ACHN (cell line): ENCODE measurements around the gene DAND5.

Experiments
- DNase-seq: peaks from one replicate; pipeline ENCODE4 v3.0.0-alpha.2; 2015
- in situ Hi-C: cut with HindIII; loops from 2 replicates; pipeline ENCODE4 v1.10.0; 2017; ENCODE audit warnings: low sequenced_read_pairs, low pct_ligation_motif_present, low pct_unique_long_range_greater_than_20kb

DAND5 gene

DNA sequence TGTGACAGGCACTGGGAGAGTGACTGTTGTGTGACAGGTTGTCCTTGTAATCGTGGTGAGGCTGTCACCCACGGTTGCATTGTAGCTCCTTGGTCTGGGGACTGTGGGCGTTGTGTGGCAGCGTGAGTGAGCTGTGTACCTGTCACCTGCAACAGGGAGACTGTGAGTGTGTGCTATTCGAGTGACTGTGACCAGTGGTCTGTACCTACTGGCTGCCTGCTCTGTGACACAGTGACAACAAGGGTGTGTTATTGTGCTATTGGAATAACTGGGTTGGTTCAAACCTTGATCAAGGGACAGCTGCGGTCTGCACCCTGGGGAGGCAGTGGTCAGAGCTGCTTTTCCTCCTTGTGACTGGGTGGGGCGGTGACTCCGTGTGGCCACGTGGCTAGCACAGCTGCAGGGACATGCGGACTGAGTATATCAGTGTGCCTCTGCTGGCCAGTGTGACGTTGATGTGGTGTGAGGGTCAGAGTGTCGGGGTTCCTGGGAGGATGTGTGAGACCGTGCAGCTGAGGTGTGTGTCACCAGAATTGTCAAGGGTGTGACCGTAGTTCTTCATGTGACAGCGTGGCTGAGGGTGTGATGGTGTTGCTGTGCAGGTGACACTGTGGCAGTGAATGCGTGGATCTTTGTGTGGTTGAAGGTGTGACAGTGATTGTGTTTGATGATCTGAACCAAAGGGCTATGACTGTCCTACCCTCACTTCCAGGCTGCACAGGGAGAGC, 15.8 kb downstream of the DAND5 start:
- in situ Hi-C loops, result no loop called here
- no peak for DNase-seq

DNA sequence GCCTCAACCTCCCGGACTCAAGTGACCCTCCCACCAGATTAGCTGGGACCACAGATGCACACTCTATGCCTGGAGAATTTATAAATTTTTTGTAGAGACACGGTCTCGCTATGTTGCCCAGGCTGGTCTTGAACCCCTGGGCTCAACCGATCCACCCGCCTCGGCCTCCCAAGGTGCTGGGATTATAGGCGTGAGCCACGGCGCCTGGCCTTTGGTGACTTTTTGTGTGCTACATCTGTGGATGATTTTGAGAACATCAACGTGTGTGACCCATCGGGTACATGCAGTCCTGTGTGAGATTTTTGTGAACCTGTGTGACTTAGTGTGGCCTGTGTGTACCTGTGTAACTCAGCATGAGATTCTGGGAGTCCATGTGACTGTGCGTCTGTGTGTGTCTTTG, 17.4 kb downstream of the DAND5 start:
- DNase-seq, result no peak
- in situ Hi-C loops, result no loop called here

DNA sequence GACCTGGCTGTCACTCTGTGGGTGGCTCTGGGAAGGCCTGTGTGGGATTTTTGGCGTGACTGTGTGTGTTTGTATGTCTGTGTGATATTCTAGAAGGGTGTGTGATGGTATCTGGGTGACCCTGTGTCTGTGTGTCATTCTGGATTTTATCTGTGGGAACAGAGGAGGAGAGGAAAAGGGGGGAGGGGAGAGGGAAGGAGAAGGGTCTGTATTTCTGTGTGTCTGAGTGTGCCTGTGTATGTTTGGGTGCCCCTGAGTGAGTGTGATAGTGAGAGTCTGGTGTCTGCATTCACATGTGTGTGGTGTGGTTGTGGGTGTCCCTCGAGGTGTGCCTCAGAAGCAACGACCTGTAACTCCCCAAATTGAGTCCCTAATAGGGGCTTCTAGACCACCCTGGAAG, 17.8 kb downstream of the DAND5 start:
- in situ Hi-C loops, result no loop called here
- no peak for DNase-seq

DNA sequence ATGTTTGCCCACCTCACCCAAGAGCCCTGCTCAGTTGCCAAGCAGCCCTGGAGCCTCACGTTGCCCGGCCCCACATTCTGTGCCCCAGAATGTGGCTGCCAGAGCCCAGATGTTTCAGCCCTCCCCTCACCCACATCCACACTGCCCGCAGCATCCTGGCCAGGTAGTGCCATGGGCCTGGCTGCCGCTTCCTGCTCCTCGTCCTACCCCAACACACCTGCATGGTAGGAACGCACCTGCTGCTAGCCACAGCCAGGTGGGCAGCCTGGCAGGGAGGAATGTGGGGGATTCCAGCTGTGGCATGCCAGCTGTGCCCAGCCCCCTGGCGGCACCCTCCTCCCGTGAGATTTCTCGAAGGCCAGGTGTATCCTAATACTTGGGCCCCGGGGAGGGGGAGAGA, 18.4 kb downstream of the DAND5 start:
- in situ Hi-C loops, result no loop called here

DNA sequence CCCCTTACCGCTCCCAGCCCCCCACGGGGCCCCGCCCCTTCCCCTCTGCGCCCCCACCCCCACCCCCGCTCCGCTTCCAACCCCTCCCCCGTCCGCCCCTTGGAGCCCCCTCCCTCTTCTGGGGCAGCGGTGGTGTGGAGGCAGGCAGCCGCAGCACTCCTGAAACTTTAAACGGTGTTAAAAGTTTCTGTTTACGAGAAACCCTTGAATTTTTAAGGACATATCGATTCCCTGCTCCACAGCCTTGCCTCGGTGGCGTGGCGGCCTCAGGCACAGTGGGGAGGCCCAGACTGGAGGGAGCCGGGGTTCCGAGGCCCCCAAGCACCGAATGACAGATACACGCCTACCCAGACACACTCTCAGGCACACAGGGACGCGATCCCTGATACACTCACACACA, 21.1 kb downstream of the DAND5 start:
- in situ Hi-C loops, result no loop called here
- DNase-seq, result no peak

More for the DNA sequence above, 18.4 kb downstream of the DAND5 start:
- DNase-seq, result no peak

DNA sequence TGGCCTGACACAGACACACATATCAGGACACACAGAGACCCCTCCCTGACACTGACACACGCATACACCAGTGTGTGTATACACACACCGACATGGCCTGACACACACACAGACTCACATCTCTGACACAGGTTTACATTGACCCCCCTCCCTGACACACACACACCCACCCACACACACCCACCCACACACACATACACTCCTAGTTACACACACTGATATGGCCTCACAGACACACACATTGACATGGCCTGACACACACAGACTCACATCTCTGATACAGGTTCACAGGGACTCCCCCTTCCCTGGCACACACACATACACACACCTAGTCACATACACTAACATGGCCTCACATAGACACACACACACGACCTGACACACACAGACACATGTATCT, 21.5 kb downstream of the DAND5 start:
- no peak for DNase-seq
- in situ Hi-C loops, result no loop called here

DNA sequence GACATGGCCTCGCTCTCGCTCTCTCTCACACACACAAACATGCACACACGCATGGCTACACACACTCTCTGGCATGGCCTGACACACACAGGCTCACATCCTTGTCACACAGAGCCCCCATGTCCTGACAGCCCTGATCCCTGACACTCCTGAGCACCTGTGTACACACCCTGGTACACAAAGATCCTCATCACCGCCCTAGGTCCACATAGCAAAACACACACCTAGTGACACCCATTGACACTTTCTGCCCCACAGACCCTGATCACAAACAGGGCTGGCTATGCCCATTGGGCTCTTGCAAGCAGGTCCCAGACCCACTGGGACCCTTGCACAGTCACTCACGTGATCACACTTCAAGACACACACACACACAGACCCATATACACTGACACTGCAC, 21.9 kb downstream of the DAND5 start:
- in situ Hi-C loops, result no loop called here
- DNase-seq, result no peak

DNA sequence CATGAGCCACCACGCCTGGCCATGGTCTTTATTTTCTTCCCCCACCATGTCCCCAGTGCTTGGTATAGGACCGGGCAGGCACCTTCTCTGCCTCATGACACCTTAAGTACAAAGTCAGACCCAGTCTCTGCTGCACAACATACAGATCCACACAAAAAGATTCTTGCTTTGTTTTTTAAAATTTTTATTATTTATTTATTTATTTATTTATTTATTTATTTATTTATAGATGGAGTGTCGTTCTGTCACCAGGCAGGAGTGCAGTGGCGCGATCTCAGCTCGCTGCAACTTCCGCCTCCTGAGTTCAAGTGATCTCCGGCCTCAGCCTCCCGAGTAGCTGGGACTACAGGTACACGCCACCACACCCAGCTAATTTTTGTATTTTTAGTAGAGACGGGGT, 23.4 kb downstream of the DAND5 start:
- no peak for DNase-seq
- in situ Hi-C loops, result no loop called here

DNA sequence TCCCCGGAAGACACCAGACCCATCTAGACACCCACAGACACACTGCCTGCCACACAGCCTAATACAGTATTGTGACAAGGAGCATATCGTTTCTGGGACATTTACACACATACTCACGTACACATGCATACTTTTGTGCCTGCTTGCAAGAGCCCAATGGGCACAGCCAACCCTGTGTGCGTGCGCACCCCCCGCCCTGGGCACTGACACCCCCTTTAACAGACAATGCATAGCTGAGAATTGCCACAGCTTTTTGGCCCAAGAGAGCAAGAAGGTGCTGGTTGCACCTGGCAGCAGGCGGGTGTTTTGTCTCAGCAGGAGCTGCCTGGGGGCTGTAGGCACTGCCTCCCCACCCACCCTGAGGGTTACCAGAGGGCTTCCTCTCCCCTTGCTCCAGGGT, 24.2 kb downstream of the DAND5 start:
- DNase-seq, result no peak
- in situ Hi-C loops, result no loop called here

DNA sequence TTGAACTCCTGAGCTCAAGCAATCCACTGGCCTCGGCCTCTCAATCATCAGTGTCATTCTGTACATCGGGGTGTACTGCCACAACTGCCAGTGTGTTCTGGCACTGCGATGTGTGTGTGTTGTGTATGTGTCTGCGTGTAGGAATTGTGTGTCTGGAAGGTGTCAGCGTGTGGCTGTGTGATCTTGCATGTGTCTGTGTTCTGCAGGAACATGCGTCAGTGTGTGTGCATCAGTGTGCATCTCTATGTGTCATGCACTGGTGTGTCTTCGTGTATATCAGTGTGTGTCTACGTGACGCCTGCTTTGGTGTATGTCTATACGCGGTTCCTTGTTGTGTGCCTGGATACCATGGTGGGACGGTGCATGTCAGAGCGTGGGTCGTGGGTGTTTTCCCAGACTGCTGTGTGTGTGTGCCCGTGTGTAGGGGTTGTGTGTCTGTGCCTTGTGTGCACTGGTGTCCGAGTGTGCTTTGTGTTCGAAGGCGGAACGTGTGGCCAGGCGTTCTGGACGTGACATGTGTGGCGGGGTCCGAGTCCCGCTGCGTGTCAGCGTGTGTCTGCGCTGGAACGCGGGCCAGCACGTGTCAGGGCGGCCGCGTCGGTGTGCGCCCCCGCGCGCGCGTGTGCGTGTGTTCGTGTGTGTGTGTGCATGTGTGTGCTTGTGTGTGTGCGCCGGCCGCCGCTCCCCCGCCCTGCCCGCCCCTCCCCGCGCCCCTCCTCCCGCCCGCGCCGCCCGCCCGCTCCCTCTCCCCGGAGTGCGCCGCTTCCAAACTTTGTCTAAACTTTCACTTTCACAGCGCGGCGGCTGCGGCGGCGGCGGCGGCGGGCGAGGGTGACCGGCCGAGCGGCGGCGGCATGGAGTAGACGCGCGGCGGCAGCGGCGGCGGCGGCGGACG, 25.6 kb downstream of the DAND5 start, which contains the start of gene NFIX:
Gene NFIX (plus strand): TSS at position 775 of the 895 bp plus-strand sequence. CDS start 363 bp downstream, outside the sequence.
- in situ Hi-C loops, result no loop called here

DNA sequence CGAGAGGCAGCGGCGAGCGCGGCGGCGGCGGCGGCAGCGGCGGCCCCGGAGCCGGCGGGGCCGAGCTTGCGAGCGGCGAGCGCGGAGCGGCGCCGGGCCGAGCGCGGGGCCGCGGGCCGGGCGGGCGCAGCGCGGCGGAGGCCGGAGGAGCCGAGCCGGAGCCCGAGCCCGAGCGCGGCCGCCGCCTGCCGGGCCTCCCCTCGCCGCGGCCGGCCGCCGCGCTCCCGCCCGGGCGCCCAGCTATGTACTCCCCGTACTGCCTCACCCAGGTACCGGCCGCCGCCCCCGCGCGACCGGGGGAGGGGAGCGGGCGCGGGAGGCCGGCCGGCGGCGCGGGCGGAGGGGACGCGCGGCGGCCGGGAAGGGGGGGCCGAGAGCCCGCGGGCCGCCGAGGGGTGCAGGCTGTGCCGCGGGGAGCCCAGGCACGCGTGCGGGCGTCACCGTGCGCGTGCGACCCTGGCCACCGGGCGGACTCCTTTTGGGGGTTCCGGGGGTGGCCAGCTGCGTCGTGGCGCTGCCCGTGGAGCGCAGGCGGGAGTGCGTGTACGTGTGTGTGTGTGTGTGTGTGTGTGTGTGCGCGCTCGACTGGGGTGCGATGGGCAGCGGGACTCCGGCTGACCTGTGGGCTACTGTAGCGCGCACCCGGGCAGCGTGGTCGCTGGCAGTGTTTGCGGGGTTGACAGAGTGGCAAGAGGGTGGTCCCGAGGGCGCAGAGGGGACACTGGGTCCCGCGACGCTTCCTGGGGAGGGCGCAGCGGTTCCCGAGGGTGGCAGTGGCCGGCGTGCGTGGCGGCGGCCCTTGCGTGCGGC, 26.4 kb downstream of the DAND5 start:
- in situ Hi-C loops, result no loop called here
- DNase-seq, result peak; percentile 24

More for the DNA sequence above, 25.6 kb downstream of the DAND5 start, which contains the start of gene NFIX:
- peak; percentile 60 for DNase-seq

DNA sequence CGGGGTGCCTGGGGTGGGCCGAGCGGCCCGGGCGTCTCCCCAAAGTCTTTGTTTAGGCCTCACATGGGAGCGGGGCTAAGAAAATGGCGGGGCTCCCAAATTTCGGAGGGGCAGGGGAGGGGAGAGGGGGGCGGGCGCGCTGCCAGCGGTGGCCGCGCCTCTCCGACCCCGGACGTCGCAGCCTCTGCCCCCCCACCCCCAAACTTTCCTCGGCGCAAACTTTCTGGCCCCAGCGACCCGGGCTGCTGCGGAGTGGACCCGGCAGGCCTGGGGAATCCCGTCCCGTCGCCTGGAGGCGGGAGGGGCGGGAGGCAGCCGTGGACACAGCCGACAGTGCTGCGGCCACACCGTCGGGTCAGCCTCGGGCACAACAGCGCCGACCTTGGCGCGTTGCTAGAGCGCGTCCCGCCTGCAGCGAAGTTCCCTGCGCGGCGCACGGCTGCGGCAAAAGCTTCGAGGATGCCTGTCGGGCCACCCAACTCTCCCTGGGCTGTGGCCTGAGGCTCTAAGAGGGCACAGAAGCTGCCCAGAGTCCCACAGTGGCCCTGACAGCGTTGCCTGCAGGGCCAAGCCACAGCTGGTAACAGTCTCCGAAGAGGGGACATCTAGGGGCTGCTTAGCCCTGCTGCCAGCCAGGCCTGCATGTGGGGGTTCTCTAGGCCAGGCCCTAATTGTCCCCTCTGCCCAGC, 27.2 kb downstream of the DAND5 start:
- DNase-seq, result peak; percentile 39
- in situ Hi-C loops, result no loop called here

DNA sequence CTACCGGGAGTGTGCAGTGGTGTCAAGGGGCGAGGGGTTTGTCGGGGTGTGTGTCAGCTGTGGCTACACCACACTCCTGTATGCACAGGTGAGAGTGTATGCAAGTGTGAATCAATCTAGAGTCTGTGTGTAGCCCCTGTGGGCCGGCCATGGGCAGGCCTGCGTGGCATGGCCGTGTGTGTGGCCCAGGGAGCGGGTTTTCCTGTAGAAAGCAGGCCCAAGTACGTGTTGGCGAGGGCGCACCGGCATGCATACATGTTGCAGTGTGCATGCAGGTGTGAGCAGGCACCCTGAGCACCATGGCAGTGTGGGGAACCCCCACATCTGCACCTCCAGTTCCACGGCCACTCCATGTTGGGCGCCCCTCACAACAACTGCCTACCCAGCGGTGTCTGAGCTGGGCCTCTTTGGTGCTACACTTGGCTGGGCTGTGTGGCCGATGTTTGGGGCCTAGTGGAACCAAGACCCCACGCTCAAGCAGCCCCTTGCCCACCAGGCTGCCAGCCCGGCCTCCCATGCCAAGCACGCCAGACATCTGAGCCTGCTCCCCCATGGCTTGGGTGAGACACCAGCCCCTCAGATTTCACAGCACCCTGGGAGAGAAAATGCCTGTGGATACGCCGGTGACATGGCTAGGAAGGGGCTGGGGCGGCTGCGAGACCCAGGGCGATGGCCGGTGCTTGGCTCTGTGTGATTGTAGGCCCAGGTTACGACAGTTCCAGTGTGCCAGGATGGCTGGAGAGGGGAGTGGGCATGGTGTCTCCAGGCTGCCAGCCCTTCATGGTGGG, 28.0 kb downstream of the DAND5 start:
- DNase-seq, result no peak
- in situ Hi-C loops, result no loop called here

DNA sequence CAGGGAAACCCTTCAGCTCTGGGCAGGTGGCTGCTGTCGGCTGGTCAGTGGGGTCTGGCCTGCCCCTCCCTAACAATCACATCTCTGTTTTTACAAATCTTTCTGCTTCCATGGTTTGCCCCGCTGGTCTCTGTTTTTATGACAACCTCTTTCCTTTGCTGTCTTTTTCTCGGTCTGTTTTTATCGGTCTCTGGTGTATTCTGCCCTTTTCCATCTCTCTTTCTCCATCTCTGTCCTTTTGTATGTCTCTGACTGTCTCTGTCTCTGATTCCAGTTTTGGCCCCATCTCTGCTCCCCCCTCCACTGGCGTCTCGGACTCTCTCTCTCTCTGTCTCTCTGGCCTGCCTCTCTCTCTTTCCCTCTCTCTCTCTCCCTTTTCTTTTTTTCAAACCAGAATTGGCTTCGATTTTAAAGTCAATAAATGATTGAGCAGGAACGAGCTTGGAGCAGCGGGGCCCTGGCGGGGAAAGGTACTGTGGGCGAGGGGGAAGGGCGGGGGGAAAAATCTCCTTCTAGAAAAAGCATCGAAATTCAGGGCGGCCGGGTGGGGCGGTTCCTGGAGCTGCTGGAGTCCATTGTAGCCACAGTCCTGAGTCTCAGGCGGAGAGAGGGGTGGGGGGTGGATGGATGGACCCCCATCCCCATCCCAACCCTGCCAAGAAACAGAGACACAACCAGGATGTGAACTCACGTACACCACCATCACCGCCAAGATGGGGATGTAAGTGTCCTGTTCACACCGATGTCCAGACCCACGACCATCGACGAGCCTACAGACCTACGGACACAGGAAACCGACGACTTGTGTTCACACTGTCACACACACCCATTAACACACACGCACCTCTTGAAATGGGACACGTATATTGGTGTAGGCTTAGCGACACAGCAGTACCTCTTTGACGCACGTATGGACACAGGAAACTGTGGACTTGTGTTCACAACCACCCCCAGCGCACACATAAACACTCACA, 28.9 kb downstream of the DAND5 start:
- DNase-seq, result no peak
- in situ Hi-C loops, result no loop called here

DNA sequence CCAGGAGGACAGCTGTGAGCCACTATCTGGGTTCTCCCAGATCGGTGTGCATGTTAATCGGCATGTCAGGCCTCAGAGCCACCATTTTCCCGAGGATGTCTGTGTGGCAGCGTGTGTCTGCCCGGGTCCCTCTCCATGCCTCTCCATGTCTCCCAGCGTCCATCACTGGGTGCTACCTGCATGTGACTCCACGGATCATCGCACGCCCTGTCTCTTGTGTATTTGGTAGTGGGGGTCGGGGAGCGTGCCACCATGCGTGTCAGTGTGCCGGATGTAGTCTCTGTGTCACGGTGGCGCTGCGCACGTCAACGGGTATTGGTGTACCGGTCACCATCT, 31.8 kb downstream of the DAND5 start:
- no peak for DNase-seq
- in situ Hi-C loops, result no loop called here

DNA sequence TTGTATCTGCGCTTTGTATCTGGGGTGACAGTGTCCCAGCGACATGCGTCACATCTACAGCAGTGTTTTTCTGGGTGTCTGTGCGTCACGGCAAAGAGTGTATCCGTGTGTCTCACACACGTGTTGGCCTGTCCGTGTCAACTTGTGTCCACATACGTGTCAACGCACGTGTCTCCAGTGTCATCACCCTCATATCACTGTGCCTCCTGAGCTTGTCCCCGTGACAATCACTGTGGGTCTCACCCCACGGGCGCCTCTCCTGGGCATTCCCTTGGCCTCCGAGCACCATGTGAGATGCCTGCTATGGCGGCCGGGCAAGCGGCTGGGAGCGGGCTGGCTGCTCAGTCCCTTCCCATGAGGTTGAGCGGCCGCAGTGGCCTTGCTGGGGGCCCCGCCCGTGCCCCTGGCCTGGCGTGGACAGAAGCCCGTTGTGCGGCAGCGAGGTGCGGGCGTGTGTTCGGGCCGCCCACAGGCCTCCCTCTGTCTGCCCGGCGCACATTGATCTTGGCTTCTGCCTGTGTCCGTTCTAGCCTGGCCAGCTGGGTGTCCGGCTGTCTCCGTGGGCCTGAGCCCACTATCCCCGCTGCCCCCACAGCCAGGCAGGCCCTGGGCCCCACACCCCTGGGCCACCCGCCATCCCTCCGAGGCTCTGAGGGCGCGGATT, 32.3 kb downstream of the DAND5 start:
- DNase-seq, result no peak
- in situ Hi-C loops, result no loop called here
